T-helper 22 cell (primary cell): ENCODE results near the gene ATP1B3.
"Not testable (repeated sequence)": the region's sequence is repeated elsewhere in the genome, so short reads cannot be mapped to it uniquely, and the experiment has no call there.

Experiments used
- DNase-seq: peaks from one replicate; pipeline ENCODE4 v3.0.0-alpha.2; 2020; ENCODE audit warnings: low read depth

Gene ATP1B3

GRCh38 chr3:141860766-141861513 lies 15.5 kb upstream of the ATP1B3 start:
- no peak for DNase-seq

- DNase-seq: no peak
These were observed 14.1 kb upstream of the ATP1B3 start for GRCh38 chr3:141862279-141862816.

GRCh38 chr3:141863491-141863890 lies 13.0 kb upstream of the ATP1B3 start:
- DNase-seq: no peak

- no peak for DNase-seq
These were observed 12.0 kb upstream of the ATP1B3 start for GRCh38 chr3:141864281-141864970.

GRCh38 chr3:141865101-141865500 lies 11.3 kb upstream of the ATP1B3 start:
- DNase-seq: no peak

GRCh38 chr3:141870091-141870687 lies 6.3 kb upstream of the ATP1B3 start:
- no peak for DNase-seq

- peak; percentile 62 for DNase-seq
These were observed 1.0 kb upstream of the ATP1B3 start for GRCh38 chr3:141875374-141875892.

GRCh38 chr3:141875893-141876380 lies 506 bp upstream of the ATP1B3 start:
- DNase-seq: peak; percentile 70

GRCh38 chr3:141876891-141877621 lies 613 bp downstream of the ATP1B3 start:
- peak; percentile 38 for DNase-seq

- DNase-seq: no peak
These were observed 1.5 kb downstream of the ATP1B3 start for GRCh38 chr3:141877911-141878310.

- no peak for DNase-seq
These were observed 1.9 kb downstream of the ATP1B3 start for GRCh38 chr3:141878326-141878725.

GRCh38 chr3:141878817-141879216 lies 2.4 kb downstream of the ATP1B3 start:
- DNase-seq: no peak

GRCh38 chr3:141881702-141882101 lies 5.3 kb downstream of the ATP1B3 start:
- DNase-seq: no peak

GRCh38 chr3:141887051-141887450 lies 10.6 kb downstream of the ATP1B3 start:
- no peak for DNase-seq

- not testable (repeated sequence) for DNase-seq
These were observed 12.1 kb downstream of the ATP1B3 start for GRCh38 chr3:141888548-141888947.

GRCh38 chr3:141894524-141895176 lies 18.2 kb downstream of the ATP1B3 start:
- no peak for DNase-seq

- no peak for DNase-seq
These were observed 19.3 kb downstream of the ATP1B3 start for GRCh38 chr3:141895731-141896130.

GRCh38 chr3:141898908-141899307 lies 22.5 kb downstream of the ATP1B3 start:
- no peak for DNase-seq

- DNase-seq: no peak
These were observed 23.9 kb downstream of the ATP1B3 start for GRCh38 chr3:141900343-141900742.

GRCh38 chr3:141901914-141902313 lies 25.5 kb downstream of the ATP1B3 start:
- no peak for DNase-seq

- no peak for DNase-seq
These were observed 27.8 kb downstream of the ATP1B3 start for GRCh38 chr3:141904203-141904602.
